Activated B cell treated with CpG ODN at 0.5 μM for 24 hours (primary cell): ENCODE results near the gene RMDN3. TPM values are rescaled to one million over a fixed set of nuclear protein-coding genes. Genes with fewer than 3 reads are reported as not detected.

Experiments
- ATAC-seq: fragments of 200-7000 bp; cut with Tn5 transposase; one replicate; pipeline ENCODE4 v1.10.0; 2021; ENCODE audit warnings: low read depth, mild to moderate bottlenecking, moderate library complexity
- CTCF ChIA-PET: fragments of 350-600 bp; sonication (Branson Sonifier 250); formaldehyde crosslinking; loops from one replicate; lab custom pipeline; 2021; ENCODE audit warnings: antibody characterized with exemption; lab: Charles Lee
- POLR2A ChIA-PET: fragments of 350-600 bp; sonication (Branson Sonifier 250); formaldehyde crosslinking; loops from one replicate; lab custom pipeline; 2021; ENCODE audit warnings: antibody characterized with exemption; lab: Charles Lee
- DNase-seq: peaks from one replicate; pipeline ENCODE4 v3.0.0; 2022
- H3K27ac Mint-ChIP-seq: one replicate; pipeline ENCODE4 v1.8.0; 2020; ENCODE audit warnings: mixed read lengths
- H3K27me3 Mint-ChIP-seq: one replicate; pipeline ENCODE4 v1.8.0; 2021; ENCODE audit warnings: mixed read lengths
- H3K36me3 Mint-ChIP-seq: one replicate; pipeline ENCODE4 v1.8.0; 2021; ENCODE audit warnings: low read depth, mixed read lengths
- H3K4me1 Mint-ChIP-seq: one replicate; pipeline ENCODE4 v1.8.0; 2021; ENCODE audit warnings: mixed read lengths
- H3K4me3 Mint-ChIP-seq: one replicate; pipeline ENCODE4 v1.8.0; 2020; ENCODE audit warnings: mild to moderate bottlenecking, mixed read lengths
- H3K9me3 Mint-ChIP-seq: one replicate; pipeline ENCODE4 v1.8.0; 2020; ENCODE audit warnings: mixed read lengths
- CTCF ChIP-seq: fragments of 200-600 bp; IDR thresholded peaks from one replicate; pipeline ENCODE4 v1.8.0; 2022; ENCODE audit warnings: antibody characterized with exemption, mild to moderate bottlenecking
- intact Hi-C: fragments of 100-400 bp; cut with micrococcal nuclease; formaldehyde crosslinking; loops from one replicate; pipeline ENCODE4 v1.15.1; 2024
- total RNA-seq: library from RNA; stranded (reverse); gene quantifications from 2 replicates; pipeline ENCODE4 v1.2.3, GENCODE V29; 2022

RMDN3 gene
- total RNA-seq, 1 donor from 2014 or later, result 25.6 TPM

- DNase-seq (no peak), ATAC-seq (no peak)
- no peaks in the 10 kb centered on the region for H3K9me3 Mint-ChIP-seq
- H3K4me3 Mint-ChIP-seq, result no peak overlapping the region
- H3K27me3 Mint-ChIP-seq, result no peaks in the 10 kb centered on the region
- H3K4me1 Mint-ChIP-seq, result no peaks in the 10 kb centered on the region
- H3K36me3 Mint-ChIP-seq, result peaks cover 78% of the 10 kb centered on the region
- POLR2A ChIA-PET, result interaction anchor here (0.6 kb wide), 1 partner anchor 146 kb away, joined by 4 read pairs; no protein-coding TSS in a partner anchor
- intact Hi-C loops, result no loop called here
- CTCF ChIA-PET, result interaction anchor here (1.6 kb wide), 1 partner anchor 45 kb away, joined by 3 read pairs; no protein-coding TSS in a partner anchor
- TF ChIP-seq CTCF, result no peak
- H3K27ac Mint-ChIP-seq, result no peak overlapping the region
These were observed 15.2 kb downstream of the RMDN3 start for GRCh38 chr15:40739854-40740253.

GRCh38 chr15:40739047-40739446, 16.0 kb downstream of the RMDN3 start:
- no peak for TF ChIP-seq CTCF
- POLR2A ChIA-PET, result interaction anchor here (0.9 kb wide), 1 partner anchor 149 kb away, joined by 4 read pairs; no protein-coding TSS in a partner anchor
- ATAC-seq (no peak), DNase-seq (no peak)
- CTCF ChIA-PET, result interaction anchor here (0.6 to 1.6 kb wide), 2 partner anchors 46 to 51 kb away, joined by 3 read pairs; no protein-coding TSS in a partner anchor
- no peaks in the 10 kb centered on the region for H3K27me3 Mint-ChIP-seq
- H3K27ac Mint-ChIP-seq, result no peak overlapping the region
- H3K4me1 Mint-ChIP-seq, result no peaks in the 10 kb centered on the region
- peaks cover 75% of the 10 kb centered on the region for H3K36me3 Mint-ChIP-seq
- H3K9me3 Mint-ChIP-seq, result no peaks in the 10 kb centered on the region
- H3K4me3 Mint-ChIP-seq, result no peak overlapping the region
- intact Hi-C loops, result no loop called here

GRCh38 chr15:40737048-40737447, 18.0 kb downstream of the RMDN3 start:
- DNase-seq, result no peak
- intact Hi-C loops, result no loop called here
- TF ChIP-seq CTCF, result no peak
- CTCF ChIA-PET, result no interaction called here
- Mint-ChIP-seq H3K4me1 (no peaks in the 10 kb centered on the region), H3K27ac (no peak overlapping the region), H3K4me3 (no peak overlapping the region), H3K36me3 (peaks cover 66% of the 10 kb centered on the region), H3K9me3 (no peaks in the 10 kb centered on the region), H3K27me3 (no peaks in the 10 kb centered on the region)
- ATAC-seq, result no peak
- POLR2A ChIA-PET, result no interaction called here

GRCh38 chr15:40736575-40736974, 18.5 kb downstream of the RMDN3 start:
- no peak for TF ChIP-seq CTCF
- peaks cover 69% of the 10 kb centered on the region for H3K36me3 Mint-ChIP-seq
- H3K9me3 Mint-ChIP-seq, result no peaks in the 10 kb centered on the region
- POLR2A ChIA-PET, result no interaction called here
- intact Hi-C loops, result no loop called here
- no peak overlapping the region for H3K4me3 Mint-ChIP-seq
- DNase-seq (no peak), ATAC-seq (no peak)
- H3K4me1 Mint-ChIP-seq, result no peaks in the 10 kb centered on the region
- H3K27ac Mint-ChIP-seq, result no peak overlapping the region
- no peaks in the 10 kb centered on the region for H3K27me3 Mint-ChIP-seq
- CTCF ChIA-PET, result no interaction called here

GRCh38 chr15:40731034-40731433, 24.0 kb downstream of the RMDN3 start:
- no peaks in the 10 kb centered on the region for H3K9me3 Mint-ChIP-seq

More at GRCh38 chr15:40731034-40731433, 24.0 kb downstream of the RMDN3 start:
- POLR2A ChIA-PET, result no interaction called here
- H3K27ac Mint-ChIP-seq, result no peak overlapping the region
- H3K36me3 Mint-ChIP-seq, result peaks cover 30% of the 10 kb centered on the region
- CTCF ChIA-PET, result no interaction called here
- ATAC-seq (no peak), DNase-seq (no peak)
- H3K4me3 Mint-ChIP-seq, result no peak overlapping the region
- no peaks in the 10 kb centered on the region for H3K27me3 Mint-ChIP-seq
- no peaks in the 10 kb centered on the region for H3K4me1 Mint-ChIP-seq
- intact Hi-C loops, result no loop called here
- TF ChIP-seq CTCF, result no peak
